Upper lobe of right lung (tissue), 1 donor: Measurements from ENCODE around the gene CERS3. TPM values are rescaled to one million over a fixed set of nuclear protein-coding genes. Genes with fewer than 3 reads are reported as not detected.

Experiments
- ATAC-seq: fragments of 200-7000 bp; cut with Tn5 transposase; one replicate; pipeline ENCODE4 v1.9.1; 2020; ENCODE audit warnings: mild to moderate bottlenecking, moderate library complexity
- DNase-seq: peaks from one replicate; pipeline ENCODE4 v3.0.0-alpha.2; 2020
- H3K27ac ChIP-seq: fragments of 200-600 bp; one replicate; pipeline ENCODE4 v1.8.0; 2022
- H3K27me3 ChIP-seq: fragments of 200-600 bp; one replicate; pipeline ENCODE4 v1.8.0; 2022; ENCODE audit warnings: mild to moderate bottlenecking
- H3K36me3 ChIP-seq: fragments of 200-600 bp; one replicate; pipeline ENCODE4 v1.8.0; 2022
- H3K4me1 ChIP-seq: fragments of 200-600 bp; one replicate; pipeline ENCODE4 v1.8.0; 2022
- H3K4me3 ChIP-seq: fragments of 200-600 bp; one replicate; pipeline ENCODE4 v1.8.0; 2022; ENCODE audit warnings: mild to moderate bottlenecking
- H3K9me3 ChIP-seq: fragments of 200-600 bp; one replicate; pipeline ENCODE4 v1.8.0; 2022
- CTCF ChIP-seq: fragments of 200-600 bp; IDR thresholded peaks from one replicate; pipeline ENCODE4 v1.8.0; 2022; ENCODE audit warnings: antibody characterized with exemption
- intact Hi-C: fragments of 100-400 bp; cut with DNase I; formaldehyde crosslinking; loops from one replicate; pipeline ENCODE4 v1.11.0; 2022
- total RNA-seq: library from RNA; stranded (reverse); fragmentation: NEBNext Ultra II Directional; extraction: Animal tissue kit (Norgen Biotek cat#: 25700); gene quantifications from one replicate; pipeline ENCODE4 v1.2.1, GENCODE V29; 2021
- donor health status: DM: no; HTN: yes; CAD: no; lungs with severe emphysema.

CERS3 gene
- total RNA-seq, 1 donor from 2014 or later: not detected

- no peak overlapping the region for H3K27ac ChIP-seq
- no peaks in the 10 kb centered on the region for H3K9me3 ChIP-seq
- no peaks in the 10 kb centered on the region for H3K27me3 ChIP-seq
- no peaks in the 10 kb centered on the region for H3K36me3 ChIP-seq
- no peak for TF ChIP-seq CTCF
- H3K4me1 ChIP-seq: no peaks in the 10 kb centered on the region
- intact Hi-C loops: no loop called here
- no peak overlapping the region for H3K4me3 ChIP-seq
- DNase-seq (no peak), ATAC-seq (peak; percentile 21)
These were observed 63.9 kb downstream of the CERS3 start for GRCh38 chr15:100464888-100465287.

- Histone ChIP-seq H3K9me3 (no peaks in the 10 kb centered on the region), H3K27ac (no peak overlapping the region), H3K27me3 (no peaks in the 10 kb centered on the region), H3K4me3 (no peak overlapping the region), H3K4me1 (no peaks in the 10 kb centered on the region), H3K36me3 (no peaks in the 10 kb centered on the region)
- DNase-seq (no peak), ATAC-seq (no peak)
- TF ChIP-seq CTCF: no peak
- intact Hi-C loops: no loop called here
These were observed 64.5 kb downstream of the CERS3 start for GRCh38 chr15:100464256-100464655.

DNA sequence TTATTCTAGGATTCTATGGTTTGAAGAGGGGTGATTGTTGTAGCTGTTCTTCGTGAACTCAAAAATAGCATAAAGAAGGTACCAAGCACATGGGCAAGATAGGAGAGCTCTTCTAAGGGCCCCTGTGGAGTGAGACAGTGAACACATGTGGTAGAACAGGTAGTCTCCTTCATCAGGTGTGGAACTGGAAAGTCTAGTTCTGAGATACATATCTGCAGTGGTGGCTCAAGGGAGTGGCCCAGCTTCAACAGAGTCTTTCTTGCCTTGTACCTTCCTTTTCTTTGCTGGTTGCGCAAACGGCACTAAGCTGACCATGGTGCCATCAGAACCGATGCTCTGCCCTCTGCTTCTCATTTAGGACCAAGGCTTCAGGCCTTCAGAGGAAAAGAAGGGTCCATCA is 65.2 kb downstream of the CERS3 start:
- Histone ChIP-seq H3K27me3 (no peaks in the 10 kb centered on the region), H3K9me3 (no peaks in the 10 kb centered on the region), H3K4me3 (no peak overlapping the region), H3K4me1 (no peaks in the 10 kb centered on the region), H3K36me3 (no peaks in the 10 kb centered on the region), H3K27ac (no peak overlapping the region)
- ATAC-seq (no peak), DNase-seq (no peak)
- no peak for TF ChIP-seq CTCF
- intact Hi-C loops: no loop called here

DNA sequence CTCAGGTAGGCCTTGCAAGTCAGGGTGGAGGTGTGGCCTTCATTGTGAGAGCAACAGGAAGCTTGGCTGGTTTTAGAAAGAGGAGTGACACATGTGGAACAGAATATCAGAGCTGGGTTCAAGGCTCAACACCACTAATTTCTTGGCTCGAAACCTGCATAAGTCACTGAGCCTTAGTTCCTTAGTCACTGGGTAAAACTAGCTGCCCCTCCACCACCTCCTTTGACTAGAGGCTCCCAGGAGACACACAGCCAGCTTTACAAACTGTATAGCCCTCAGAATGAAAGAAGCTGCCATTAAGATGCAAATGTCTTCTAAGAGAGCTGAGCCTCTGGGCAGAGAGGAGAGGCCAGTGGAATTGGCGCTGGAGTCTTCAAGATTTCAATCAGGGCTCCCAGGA is 67.7 kb downstream of the CERS3 start:
- Histone ChIP-seq H3K4me1 (no peaks in the 10 kb centered on the region), H3K9me3 (peaks cover 5% of the 10 kb centered on the region), H3K4me3 (no peak overlapping the region), H3K27me3 (no peaks in the 10 kb centered on the region), H3K27ac (no peak overlapping the region), H3K36me3 (no peaks in the 10 kb centered on the region)
- TF ChIP-seq CTCF: no peak
- no peak for DNase-seq
- intact Hi-C loops: no loop called here
- ATAC-seq: no peak

DNA sequence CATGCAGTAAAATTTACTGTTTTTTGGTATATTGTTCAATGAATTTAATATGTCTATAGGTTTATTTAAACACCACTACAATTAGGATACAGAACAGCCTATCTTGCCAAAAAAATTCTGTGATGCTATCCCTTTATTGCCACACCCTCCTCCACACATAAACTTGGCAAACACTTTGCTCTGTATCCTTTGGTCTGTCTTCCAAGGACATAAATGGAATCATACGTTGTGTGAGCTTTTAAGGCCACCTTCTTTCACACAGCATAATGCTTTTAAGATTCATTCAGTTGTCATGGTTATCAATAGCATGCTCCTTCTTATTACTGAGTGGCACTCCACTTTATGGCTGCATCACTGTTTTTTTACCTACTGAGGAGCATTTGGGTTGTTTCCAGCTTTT is 71.5 kb downstream of the CERS3 start:
- intact Hi-C loops: no loop called here
- no peak for TF ChIP-seq CTCF
- Histone ChIP-seq H3K27me3 (no peaks in the 10 kb centered on the region), H3K4me3 (no peak overlapping the region), H3K9me3 (peaks cover 5% of the 10 kb centered on the region), H3K36me3 (no peaks in the 10 kb centered on the region), H3K27ac (no peak overlapping the region), H3K4me1 (no peaks in the 10 kb centered on the region)
- DNase-seq: no peak
- no peak for ATAC-seq

DNA sequence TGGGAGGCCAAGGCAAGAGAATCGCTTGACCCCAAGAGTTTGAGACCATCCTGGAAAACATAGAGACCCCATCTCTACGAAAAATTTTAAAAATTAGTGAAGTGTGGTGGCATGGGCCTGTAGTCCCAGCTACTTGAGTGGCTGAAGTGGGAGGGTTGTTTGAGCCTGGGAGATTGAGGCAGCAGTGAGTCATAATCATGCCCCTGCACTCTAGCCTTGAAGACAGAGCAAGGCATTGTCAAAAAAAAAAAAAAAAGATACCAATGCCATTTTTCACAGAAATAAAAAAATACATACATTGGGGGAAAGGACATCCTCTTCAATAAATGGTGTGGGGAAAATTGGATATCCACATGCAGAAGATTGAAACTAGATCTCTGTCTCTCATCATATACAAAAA is 74.6 kb downstream of the CERS3 start:
- Histone ChIP-seq H3K36me3 (no peaks in the 10 kb centered on the region), H3K27ac (no peak overlapping the region), H3K4me1 (no peaks in the 10 kb centered on the region), H3K9me3 (peaks cover 5% of the 10 kb centered on the region), H3K4me3 (no peak overlapping the region), H3K27me3 (no peaks in the 10 kb centered on the region)
- intact Hi-C loops: no loop called here
- ATAC-seq: no peak
- no peak for TF ChIP-seq CTCF
- DNase-seq: no peak
